CD4-positive, alpha-beta T cell treated with Interleukin-17A for 1 hour (primary cell): ENCODE results near the gene PCNX1.
"Not testable (repeated sequence)": the region's sequence is repeated elsewhere in the genome, so short reads cannot be mapped to it uniquely, and the experiment has no call there.

Experiments used
- DNase-seq: peaks from one replicate; pipeline ENCODE4 v3.0.0-alpha.2; 2020

Gene PCNX1

GRCh38 chr14:70907176-70907995 is at the start of gene PCNX1:
PCNX1 (plus strand) TSS chr14:70907459; CDS start chr14:70907851, 392 bp downstream.
- peak; percentile 92 for DNase-seq

- DNase-seq: no peak
Measured at GRCh38 chr14:70857496-70857890, 49.8 kb upstream of the PCNX1 start.

- DNase-seq: no peak
Measured at GRCh38 chr14:70858641-70859040, 48.6 kb upstream of the PCNX1 start.

GRCh38 chr14:70866992-70867391 is 40.3 kb upstream of the PCNX1 start:
- not testable (repeated sequence) for DNase-seq

GRCh38 chr14:70871001-70871400 is 36.3 kb upstream of the PCNX1 start:
- no peak for DNase-seq

- peak; percentile 59 for DNase-seq
Measured at GRCh38 chr14:70871863-70872677, 35.2 kb upstream of the PCNX1 start.

- DNase-seq: no peak
Measured at GRCh38 chr14:70872678-70873020, 34.6 kb upstream of the PCNX1 start.

- peak; percentile 46 for DNase-seq
Measured at GRCh38 chr14:70873627-70874026, 33.6 kb upstream of the PCNX1 start.

- DNase-seq: not testable (repeated sequence)
Measured at GRCh38 chr14:70875811-70876460, 31.3 kb upstream of the PCNX1 start.

- DNase-seq: no peak
Measured at GRCh38 chr14:70879448-70879847, 27.8 kb upstream of the PCNX1 start.

GRCh38 chr14:70880888-70881287 is 26.4 kb upstream of the PCNX1 start:
- DNase-seq: not testable (repeated sequence)

GRCh38 chr14:70881549-70882177 is 25.6 kb upstream of the PCNX1 start:
- peak; percentile 27 for DNase-seq

- peak; percentile 37 for DNase-seq
Measured at GRCh38 chr14:70882776-70883492, 24.3 kb upstream of the PCNX1 start.

- no peak for DNase-seq
Measured at GRCh38 chr14:70884595-70885342, 22.5 kb upstream of the PCNX1 start.

- DNase-seq: no peak
Measured at GRCh38 chr14:70885343-70886022, 21.8 kb upstream of the PCNX1 start.

- DNase-seq: peak; percentile 67
Measured at GRCh38 chr14:70886421-70887206, 20.6 kb upstream of the PCNX1 start.

- DNase-seq: peak; percentile 28
Measured at GRCh38 chr14:70887207-70887681, 20.0 kb upstream of the PCNX1 start.

- no peak for DNase-seq
Measured at GRCh38 chr14:70887737-70888499, 19.3 kb upstream of the PCNX1 start.

GRCh38 chr14:70888681-70889175 is 18.5 kb upstream of the PCNX1 start:
- peak; percentile 41 for DNase-seq
